Hindlimb muscle (tissue), 1 donor: ENCODE results near the gene CAP1. TPM values are rescaled to one million over a fixed set of nuclear protein-coding genes. Genes with fewer than 3 reads are reported as not detected.

Experiments used
- DNase-seq: peaks from one replicate; pipeline ENCODE4 v3.0.0-alpha.2; 2013
- polyA plus RNA-seq: library from polyadenylated mRNA; unstranded; fragments of 120-200 nt; gene quantifications from one replicate; pipeline ENCODE4 v1.2.1, GENCODE V29; 2013; ENCODE audit not compliant: insufficient read length

CAP1 gene
- polyA plus RNA-seq, 1 donor: 80.4 TPM

DNA sequence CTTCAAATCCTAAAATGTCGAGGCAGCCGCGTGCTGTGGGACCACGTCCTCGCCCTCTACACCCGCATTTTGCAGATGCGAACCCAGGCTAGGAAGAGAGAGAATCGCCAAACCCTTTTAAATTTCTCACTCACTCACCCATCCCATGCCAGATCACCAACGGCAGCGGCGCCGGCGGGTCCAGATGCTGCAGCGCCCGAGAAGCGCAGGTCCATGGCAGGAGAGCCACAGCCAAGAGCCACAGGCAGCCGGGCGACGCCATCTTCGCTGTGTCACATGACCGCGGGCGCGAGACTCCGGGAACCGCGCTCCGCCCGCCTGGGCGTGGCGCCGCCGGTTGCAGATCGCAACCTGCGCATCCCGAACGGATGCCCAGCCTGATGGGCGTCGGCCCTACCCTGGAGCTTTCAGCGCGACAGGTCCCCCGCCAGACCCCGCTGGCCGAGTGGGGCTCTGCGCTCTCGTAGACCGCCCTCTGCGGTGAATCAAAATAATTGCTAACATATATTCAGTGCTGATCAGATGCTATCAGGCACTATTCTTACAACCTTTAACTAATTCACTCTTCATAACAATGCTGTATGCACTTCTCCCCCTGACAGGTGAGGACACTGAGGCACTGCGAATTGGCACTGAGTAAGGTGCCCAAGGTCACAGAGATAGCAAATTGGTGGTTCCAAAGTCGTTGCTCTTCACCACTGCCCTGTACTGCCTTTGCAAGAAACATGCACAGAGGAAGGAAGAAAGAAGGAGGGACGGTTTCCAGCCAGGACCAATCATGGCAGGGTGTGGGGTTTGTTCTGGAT lies 56.7 kb downstream of the CAP1 start, which contains the start of gene PPT1:
Gene PPT1, minus strand, starts transcription at position 276 of the 806 bp plus-strand sequence. Its CDS starts 14 bp downstream, at position 262.
- peak; percentile 74 for DNase-seq

DNA sequence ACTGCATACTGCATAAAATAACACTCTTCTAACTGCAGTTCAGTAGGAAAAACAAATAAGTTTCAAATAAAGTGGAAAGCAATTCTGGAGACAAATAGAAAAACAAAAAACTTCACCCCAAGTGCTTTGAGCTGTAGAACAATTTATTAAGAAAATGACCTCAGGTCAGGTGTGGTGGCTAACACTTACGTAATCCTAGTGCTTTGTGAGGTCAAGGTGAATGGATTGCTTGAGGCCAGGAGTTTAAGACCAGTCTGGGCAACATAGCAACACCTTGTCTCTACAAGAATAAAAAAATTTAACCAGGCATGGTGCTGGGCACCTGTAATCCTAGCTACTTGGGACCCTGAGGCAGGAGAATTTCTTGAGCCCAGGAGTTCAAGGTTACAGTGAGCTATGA lies 61.5 kb downstream of the CAP1 start:
- DNase-seq: no peak

DNA sequence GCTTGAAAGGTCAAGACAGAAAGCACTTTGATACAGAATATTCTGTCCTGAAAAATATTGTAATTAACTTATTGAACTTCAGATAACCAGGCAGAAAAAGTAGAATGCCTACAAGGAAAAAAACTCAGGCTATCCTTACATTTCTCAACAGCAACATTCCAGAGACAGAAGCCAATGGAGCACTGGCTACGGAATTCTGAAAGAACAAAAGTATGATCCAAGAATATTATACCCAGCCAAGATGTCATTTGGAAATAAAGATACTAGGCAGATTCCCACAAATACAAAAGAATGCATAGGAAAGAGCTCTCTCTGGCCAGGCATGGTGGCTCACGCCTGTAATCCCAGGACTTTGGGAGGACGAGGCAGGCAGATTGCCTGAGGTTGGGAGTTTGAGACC lies 62.4 kb downstream of the CAP1 start:
- DNase-seq: no peak

DNA sequence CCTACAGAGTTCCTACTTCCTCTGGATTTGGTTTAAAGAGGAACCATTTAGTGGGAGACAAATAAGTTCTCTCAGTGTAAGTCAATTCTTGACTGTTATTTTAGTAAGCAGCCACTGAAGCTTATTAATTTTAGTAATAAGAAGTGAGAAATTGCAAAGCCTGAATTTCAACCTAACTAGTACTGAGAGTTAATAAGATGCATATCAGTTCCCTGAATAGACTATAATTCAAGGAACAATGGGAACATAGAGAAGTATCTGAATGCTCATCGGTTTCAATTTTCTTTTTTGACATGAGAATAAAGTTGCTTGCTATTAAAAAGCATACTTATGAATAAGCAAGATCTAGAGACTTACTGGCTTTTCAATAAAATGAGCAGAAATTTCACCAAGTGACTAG lies 64.5 kb downstream of the CAP1 start:
- DNase-seq: no peak

DNA sequence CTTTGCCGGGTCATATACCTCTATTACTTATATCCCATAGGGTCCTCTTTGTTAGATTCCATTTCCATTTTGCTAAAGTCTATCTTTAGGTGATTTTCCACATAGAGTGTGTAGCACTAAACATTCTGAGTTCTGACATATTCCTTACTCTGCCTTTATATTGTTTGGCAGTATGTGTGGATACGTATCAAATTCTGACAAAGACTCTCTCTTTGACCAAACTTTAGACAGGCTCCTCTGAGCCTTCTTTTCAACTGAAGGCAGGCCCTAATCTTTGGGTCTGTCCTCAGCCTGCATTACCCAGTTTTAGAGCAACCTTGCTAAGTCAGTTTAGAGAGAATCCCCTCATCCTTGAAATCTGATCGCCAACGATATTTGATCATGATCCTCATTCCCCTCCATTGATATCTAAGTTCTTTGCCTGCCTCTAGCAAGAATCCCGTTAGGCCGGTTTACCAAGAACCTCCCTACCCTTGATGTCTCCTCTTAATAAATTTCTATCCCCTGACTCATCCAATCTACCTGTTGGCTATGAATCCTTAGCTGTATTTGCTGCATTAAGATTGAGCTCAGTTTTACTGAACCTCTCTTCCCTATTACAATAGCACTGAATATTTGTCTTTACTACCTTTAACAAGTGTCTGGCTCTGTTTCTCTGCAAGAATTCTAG lies 66.9 kb downstream of the CAP1 start:
- DNase-seq: no peak

DNA sequence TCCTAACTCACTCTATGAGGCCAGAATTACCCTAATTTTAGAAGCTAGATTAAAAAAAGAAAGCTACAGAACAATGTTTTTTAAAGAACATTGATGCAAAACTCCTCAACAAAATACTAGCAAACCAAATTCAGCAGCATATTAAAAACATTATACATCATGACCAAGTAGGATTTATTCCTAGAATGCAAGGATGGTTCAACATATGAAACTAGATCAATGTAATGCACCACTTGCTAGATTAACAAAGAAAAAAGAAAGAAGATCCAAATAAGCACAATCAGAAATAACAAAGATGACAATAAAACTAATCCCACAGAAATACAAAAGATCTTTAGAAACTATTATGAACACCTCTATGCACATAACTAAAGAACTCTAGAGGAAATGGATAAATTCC lies 69.9 kb downstream of the CAP1 start:
- DNase-seq: no peak

DNA sequence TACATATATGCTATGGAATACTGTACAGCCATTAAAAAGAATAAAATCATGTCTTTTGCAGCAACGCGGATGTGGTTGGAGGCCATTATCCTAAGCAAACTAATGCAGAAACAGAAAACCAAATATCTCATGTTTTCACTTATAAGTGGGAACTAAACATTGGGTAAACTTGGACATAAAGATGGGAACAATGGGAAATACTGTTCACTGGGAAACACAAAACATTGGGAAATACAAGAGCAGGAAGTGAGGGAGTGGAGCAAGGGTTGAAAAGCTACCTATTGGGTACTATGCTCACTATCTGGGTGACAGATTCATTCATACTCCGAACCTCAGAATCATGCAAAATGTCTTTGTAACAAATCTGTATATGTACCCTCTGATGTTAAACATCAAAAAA lies 73.9 kb downstream of the CAP1 start:
- no peak for DNase-seq

DNA sequence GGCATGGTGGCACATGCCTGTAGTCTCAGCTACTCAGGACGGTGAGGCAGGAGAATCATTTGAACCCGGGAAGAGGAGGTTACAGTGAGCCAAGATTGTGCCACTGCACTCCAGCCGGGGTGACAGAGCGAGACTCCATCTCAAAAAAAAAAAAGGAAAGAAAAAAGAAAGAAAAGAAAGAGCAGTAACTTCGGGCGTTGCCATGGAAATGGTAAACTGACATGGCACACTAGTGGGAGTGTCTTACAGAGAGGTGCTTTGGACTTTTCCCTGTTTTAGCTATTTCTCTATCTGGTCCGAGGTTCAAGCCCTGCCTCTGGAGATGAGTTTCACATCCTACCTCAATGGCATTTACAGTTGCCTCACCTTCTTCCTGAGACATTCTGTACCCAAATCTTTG lies 79.6 kb downstream of the CAP1 start:
- DNase-seq: no peak

Other genes starting within 250 kb of the CAP1 start
- gene TRIT1, start 157.2 kb upstream of the CAP1 start, polyA plus RNA-seq: 17.2 TPM
- 2.6 TPM for gene MYCL, start 138.8 kb upstream of the CAP1 start, polyA plus RNA-seq
- 1.2 TPM for gene MFSD2A, start 85.6 kb upstream of the CAP1 start, polyA plus RNA-seq
- gene PPT1, start 56.5 kb downstream of the CAP1 start, polyA plus RNA-seq: 38.2 TPM
- gene RLF, start 120.7 kb downstream of the CAP1 start, polyA plus RNA-seq: 12.8 TPM
- not detected for gene TMCO2, start 207.2 kb downstream of the CAP1 start, polyA plus RNA-seq
- gene ZMPSTE24, start 217.5 kb downstream of the CAP1 start, polyA plus RNA-seq: 24.5 TPM